Body of pancreas (tissue), 4 donors: ENCODE measurements around the gene RNF6.

ENCODE experiments used
- POLR2A ChIP-seq, 3 donors: fragments of 450-650 bp; IDR thresholded peaks; one replicate each; pipeline ENCODE4 v1.6.1; 2016; ENCODE audit warnings: antibody characterized with exemption in 3 of 3, mild to moderate bottlenecking in 2 of 3
- TF ChIP-seq, protein P1 (sequence below), 7 experiments: fragments of 450-650 bp in 4 of 7; fragments of 200-600 bp in 3 of 7; sonication (generic) in 3 of 7; IDR thresholded peaks; one replicate each; pipeline ENCODE4 v1.5.1; 2016 to 2019; ENCODE audit warnings: antibody characterized with exemption in 7 of 7

GRCh38 chr13:26202365-26202972 is 19.6 kb downstream of the RNF6 start:
- TF ChIP-seq, protein P1, sequence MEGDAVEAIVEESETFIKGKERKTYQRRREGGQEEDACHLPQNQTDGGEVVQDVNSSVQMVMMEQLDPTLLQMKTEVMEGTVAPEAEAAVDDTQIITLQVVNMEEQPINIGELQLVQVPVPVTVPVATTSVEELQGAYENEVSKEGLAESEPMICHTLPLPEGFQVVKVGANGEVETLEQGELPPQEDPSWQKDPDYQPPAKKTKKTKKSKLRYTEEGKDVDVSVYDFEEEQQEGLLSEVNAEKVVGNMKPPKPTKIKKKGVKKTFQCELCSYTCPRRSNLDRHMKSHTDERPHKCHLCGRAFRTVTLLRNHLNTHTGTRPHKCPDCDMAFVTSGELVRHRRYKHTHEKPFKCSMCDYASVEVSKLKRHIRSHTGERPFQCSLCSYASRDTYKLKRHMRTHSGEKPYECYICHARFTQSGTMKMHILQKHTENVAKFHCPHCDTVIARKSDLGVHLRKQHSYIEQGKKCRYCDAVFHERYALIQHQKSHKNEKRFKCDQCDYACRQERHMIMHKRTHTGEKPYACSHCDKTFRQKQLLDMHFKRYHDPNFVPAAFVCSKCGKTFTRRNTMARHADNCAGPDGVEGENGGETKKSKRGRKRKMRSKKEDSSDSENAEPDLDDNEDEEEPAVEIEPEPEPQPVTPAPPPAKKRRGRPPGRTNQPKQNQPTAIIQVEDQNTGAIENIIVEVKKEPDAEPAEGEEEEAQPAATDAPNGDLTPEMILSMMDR (IDR thresholded peaks at IDR 0.05), result no peak
- TF ChIP-seq POLR2A (IDR thresholded peaks at IDR 0.05), result no peak
